Heart right ventricle (tissue), 16 donors: ENCODE measurements around the gene AK9. TPM values are rescaled to one million over a fixed set of nuclear protein-coding genes. Genes with fewer than 3 reads are reported as not detected.

Experiments used
- ATAC-seq, 8 donors: fragments of 200-7000 bp; cut with Tn5 transposase; one replicate each; pipeline ENCODE4 v1.9.1; 2020; ENCODE audit warnings: mild to moderate bottlenecking in 8 of 8, moderate library complexity in 8 of 8, moderate number of reproducible peaks in 1 of 8
- DNase-seq, 2 donors: peaks; one replicate each; pipeline ENCODE4 v3.0.0-alpha.2; 2020
- H3K27ac ChIP-seq, 10 donors: fragments of 200-600 bp; sonication (generic) in 2 of 10; one replicate each; pipeline versions ENCODE4 v1.5.0 to v1.8.0; 2020 to 2022; ENCODE audit warnings: mild to moderate bottlenecking in 3 of 10
- H3K27me3 ChIP-seq, 7 donors: fragments of 200-600 bp; one replicate each; pipeline ENCODE4 v1.8.0; 2021 to 2022; ENCODE audit warnings: mild to moderate bottlenecking in 2 of 7
- H3K36me3 ChIP-seq, 9 donors: fragments of 200-600 bp; sonication (generic) in 1 of 9; one replicate each; pipeline versions ENCODE4 v1.5.0 to v1.8.0; 2020 to 2022; ENCODE audit warnings: mild to moderate bottlenecking in 2 of 9
- H3K4me1 ChIP-seq, 9 donors: fragments of 200-600 bp; sonication (generic) in 1 of 9; one replicate each; pipeline versions ENCODE4 v1.5.0 to v1.8.0; 2020 to 2022; ENCODE audit warnings: mild to moderate bottlenecking in 4 of 9
- H3K4me3 ChIP-seq, 10 donors: fragments of 200-600 bp; sonication (generic) in 2 of 10; one replicate each; pipeline versions ENCODE4 v1.5.0 to v1.8.0; 2020 to 2022; ENCODE audit warnings: mild to moderate bottlenecking in 7 of 10, moderate library complexity in 2 of 10
- H3K9me3 ChIP-seq, 11 donors: fragments of 200-600 bp in 10 of 11; sonication (generic) in 2 of 11; one replicate each; pipeline versions ENCODE4 v1.5.0 to v1.8.0; 2013 to 2022; ENCODE audit warnings: mild to moderate bottlenecking in 2 of 11, control low read depth in 1 of 11, moderate library complexity in 1 of 11
- CTCF ChIP-seq, 9 donors: fragments of 200-600 bp; sonication (generic) in 2 of 9; IDR thresholded peaks; one replicate each; pipeline versions ENCODE4 v1.5.0 to v1.8.0; 2021 to 2022; ENCODE audit warnings: antibody characterized with exemption in 9 of 9, mild to moderate bottlenecking in 5 of 9, moderate library complexity in 1 of 9
- WGBS, 2 donors: extraction: QIAGEN DNeasy Blood & Tissue Kit; methylation state at CpG; one replicate each; pipeline ENCODE4 v1.1.7; 2013; ENCODE audit warnings: inconsistent platforms in 1 of 2; 5-methylcytosine and 5-hydroxymethylcytosine counted together
- intact Hi-C, 10 donors: fragments of 100-400 bp; cut with DNase I; formaldehyde crosslinking; loops; one replicate each; pipeline versions ENCODE4 v1.11.1 to v1.14.2; 2022
- polyA plus RNA-seq, 2 donors: library from polyadenylated mRNA; stranded (reverse); fragments of 200-250 nt; gene quantifications; one replicate each; pipeline ENCODE4 v1.2.3, GENCODE V29; 2013
- total RNA-seq, 10 donors: library from RNA; stranded (reverse); fragmentation: NEBNext Ultra II Directional in 3 of 10; extraction: Animal tissue kit (Norgen Biotek cat#: 25700) in 3 of 10; gene quantifications; one replicate each; pipeline versions ENCODE4 v1.2.1 to v1.2.4, GENCODE V29; 2021 to 2023
- donor health status: Arrhythmogenic right ventricular cardiomyopathy.
- donor health status: ischemic (EF 13 %, LVEDD 7.1; RV severe dilation, severe dysfunction).
- donor health status: healthy with polysubstance abuse.
- donor health status: DM: no; HTN: yes; CAD: no.
- donor health status: DM: no; HTN: no; CAD: no.
- donor health status: ischemic (EF 25% LVEDD 6.9; RV normal size, moderate dysfunction).
- donor health status: ischemic (EF 25% LVEDD 5.7; RV mildly dilated, moderate dysfunction).
- donor health status: healthy.
- donor health status: DM: yes; HTN: yes; CAD: no.
- donor health status: Ischemic cardiomyopathy.
- donor health status: ischemic (EF 35%, LVEDD 5.7; RV mildly dilated, moderate dysfunction).
- donor health status: nonischemic (EF 11% LVEDD 7.7; RV severe dilation, severe dysfunction).
- donor health status: DM: yes; HTN: yes; CAD: no.
- donor health status: PGD.
- donor health status: ischemic (EF 29% LVEDD 5.4; RV normal size, mild dysfunction).
- donor health status: nonischemic (EF 23%, LVEDD 6.1; RV moderate dilation, normal function).

Gene AK9
- total and polyA plus RNA-seq, 12 donors = 4.6 to 17.0 (median 10.9) TPM

- WGBS, 2 donors = 71 to 75% methylated on average over 4 of the region's 4 CpGs
- Histone ChIP-seq H3K4me3 (no peak overlapping the region), H3K4me1 (peaks cover 0 to 4% (median 0%) of the 10 kb centered on the region in 9 donors), H3K27me3 (no peaks in the 10 kb centered on the region), H3K9me3 (peaks cover 0 to 3% (median 0%) of the 10 kb centered on the region in 11 donors), H3K27ac (no peak overlapping the region), H3K36me3 (peaks cover 0 to 6% (median 0%) of the 10 kb centered on the region in 9 donors)
- ATAC-seq (no peak), DNase-seq (no peak)
- TF ChIP-seq CTCF (IDR thresholded peaks at IDR 0.05) = no peak
- intact Hi-C loops = no loop called here
Measured at GRCh38 chr6:109678240-109678639, 12.8 kb downstream of the AK9 start.

DNA sequence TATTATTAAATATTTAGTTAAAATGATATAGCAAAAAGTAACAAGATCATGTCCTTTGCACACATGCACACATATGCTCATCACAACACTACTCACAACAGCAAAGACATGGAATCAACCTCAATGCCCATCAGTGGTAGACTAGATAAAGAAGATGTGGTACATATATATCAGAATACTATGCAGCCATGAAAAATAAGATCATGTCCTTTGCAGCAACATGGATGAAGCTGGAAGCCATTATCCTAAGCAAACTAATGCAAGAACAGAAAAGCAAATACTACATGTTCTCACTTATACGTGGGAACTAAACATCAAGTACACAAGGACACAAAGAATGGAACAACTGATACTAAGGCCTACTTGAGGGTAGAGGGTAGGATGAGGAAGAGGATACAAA, 14.3 kb downstream of the AK9 start:
- no peak overlapping the region for H3K4me3 ChIP-seq
- ATAC-seq (no peak), DNase-seq (no peak)
- no peak for TF ChIP-seq CTCF (IDR thresholded peaks at IDR 0.05)
- WGBS, 2 donors = 94 to 95% methylated on average over 1 of the region's 1 CpG
- no peak overlapping the region for H3K27ac ChIP-seq
- H3K27me3 ChIP-seq = no peaks in the 10 kb centered on the region
- H3K4me1 ChIP-seq = peaks cover 0 to 4% (median 0%) of the 10 kb centered on the region in 9 donors
- intact Hi-C loops = no loop called here
- H3K36me3 ChIP-seq = peaks cover 0 to 12% (median 0%) of the 10 kb centered on the region in 9 donors
- H3K9me3 ChIP-seq = peaks cover 0 to 3% (median 0%) of the 10 kb centered on the region in 11 donors

GRCh38 chr6:109672839-109673238, 18.2 kb downstream of the AK9 start:
- H3K27me3 ChIP-seq = no peaks in the 10 kb centered on the region
- H3K27ac ChIP-seq = no peak overlapping the region
- DNase-seq = no peak
- no peaks in the 10 kb centered on the region for H3K4me1 ChIP-seq
- no peak for ATAC-seq
- no peak for TF ChIP-seq CTCF (IDR thresholded peaks at IDR 0.05)
- H3K36me3 ChIP-seq = peaks cover 0 to 20% (median 0%) of the 10 kb centered on the region in 9 donors
- H3K9me3 ChIP-seq = peaks cover 0 to 3% (median 0%) of the 10 kb centered on the region in 11 donors
- intact Hi-C loops = no loop called here
- no peak overlapping the region for H3K4me3 ChIP-seq

DNA sequence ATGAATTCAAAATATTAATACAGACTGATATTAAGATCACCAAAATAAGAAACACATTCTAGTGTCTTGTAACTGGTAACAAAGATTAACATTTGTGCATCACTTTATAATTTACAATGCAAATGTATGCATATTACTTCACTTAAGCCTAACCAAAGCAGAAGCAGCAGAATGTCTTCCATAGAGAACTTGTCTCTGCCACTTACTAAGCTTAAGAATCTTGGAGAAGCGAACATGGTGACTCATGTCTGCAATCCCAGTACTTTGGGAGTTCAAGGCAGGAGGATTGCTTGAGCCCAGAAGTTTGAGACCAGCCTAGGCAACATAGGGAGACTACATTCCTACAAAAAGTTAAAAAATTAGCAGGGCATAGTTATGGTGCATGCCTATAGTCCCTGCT, 18.8 kb downstream of the AK9 start:
- Histone ChIP-seq H3K9me3 (peaks cover 0 to 3% (median 0%) of the 10 kb centered on the region in 11 donors), H3K4me3 (no peak overlapping the region), H3K27ac (no peak overlapping the region), H3K36me3 (peaks cover 0 to 20% (median 0%) of the 10 kb centered on the region in 9 donors), H3K4me1 (no peaks in the 10 kb centered on the region), H3K27me3 (no peaks in the 10 kb centered on the region)
- no peak for TF ChIP-seq CTCF (IDR thresholded peaks at IDR 0.05)
- DNase-seq = no peak
- 92 to 97% methylated on average over 1 of the region's 1 CpG for WGBS, 2 donors
- intact Hi-C loops = no loop called here
- no peak for ATAC-seq
